AG04450 (cell line): ENCODE data around the gene BEST4. TPM values are rescaled to one million over a fixed set of nuclear protein-coding genes. Genes with fewer than 3 reads are reported as not detected.
"Not testable (repeated sequence)": the region's sequence is repeated elsewhere in the genome, so short reads cannot be mapped to it uniquely, and the experiment has no call there.

Experiments
- CTCF ChIA-PET: fragments of 300-600, 350-600 bp; formaldehyde crosslinking; extraction: SDS; loops from one replicate; lab custom pipeline; 2022; ENCODE audit warnings: antibody characterized with exemption, inconsistent platforms; lab: Charles Lee
- POLR2A ChIA-PET: fragments of 350-600 bp; formaldehyde crosslinking; extraction: SDS; loops from one replicate; lab custom pipeline; 2021; ENCODE audit warnings: antibody characterized with exemption, inconsistent platforms; lab: Yijun Ruan, JAX
- DNase-seq: peaks from one replicate; pipeline ENCODE4 v3.0.0-alpha.2; 2011; ENCODE audit warnings: low read depth, low spot score
- H3K27ac ChIP-seq: one replicate; pipeline ENCODE4 v1.5.1; 2012; ENCODE audit warnings: low read depth, low read length, control low read depth
- H3K27me3 ChIP-seq: one replicate; pipeline ENCODE4 v1.6.0; 2012; ENCODE audit warnings: low read length; ENCODE audit not compliant: control insufficient read depth, insufficient read depth
- H3K4me3 ChIP-seq: 2 replicates; pipeline ENCODE4 v1.5.1; 2011; ENCODE audit warnings: mild to moderate bottlenecking, low read depth, low read length, control low read depth
- H3K9me3 ChIP-seq: 2 replicates; pipeline ENCODE4 v1.5.1; 2012; ENCODE audit warnings: low read length; ENCODE audit not compliant: control insufficient read depth, insufficient read depth
- CTCF ChIP-seq: IDR thresholded peaks from 2 replicates; pipeline ENCODE4 v1.5.1; 2011; ENCODE audit warnings: low read depth, low read length, control low read depth, inconsistent platforms
- polyA plus RNA-seq: library from polyadenylated mRNA; depleted of rRNA; stranded (reverse); fragments of >200 nt; gene quantifications from 2 replicates; pipeline ENCODE4 v1.2.3, GENCODE V29; 2011

The BEST4 gene
- polyA plus RNA-seq, 1 experiment, result 0.07 TPM

DNA sequence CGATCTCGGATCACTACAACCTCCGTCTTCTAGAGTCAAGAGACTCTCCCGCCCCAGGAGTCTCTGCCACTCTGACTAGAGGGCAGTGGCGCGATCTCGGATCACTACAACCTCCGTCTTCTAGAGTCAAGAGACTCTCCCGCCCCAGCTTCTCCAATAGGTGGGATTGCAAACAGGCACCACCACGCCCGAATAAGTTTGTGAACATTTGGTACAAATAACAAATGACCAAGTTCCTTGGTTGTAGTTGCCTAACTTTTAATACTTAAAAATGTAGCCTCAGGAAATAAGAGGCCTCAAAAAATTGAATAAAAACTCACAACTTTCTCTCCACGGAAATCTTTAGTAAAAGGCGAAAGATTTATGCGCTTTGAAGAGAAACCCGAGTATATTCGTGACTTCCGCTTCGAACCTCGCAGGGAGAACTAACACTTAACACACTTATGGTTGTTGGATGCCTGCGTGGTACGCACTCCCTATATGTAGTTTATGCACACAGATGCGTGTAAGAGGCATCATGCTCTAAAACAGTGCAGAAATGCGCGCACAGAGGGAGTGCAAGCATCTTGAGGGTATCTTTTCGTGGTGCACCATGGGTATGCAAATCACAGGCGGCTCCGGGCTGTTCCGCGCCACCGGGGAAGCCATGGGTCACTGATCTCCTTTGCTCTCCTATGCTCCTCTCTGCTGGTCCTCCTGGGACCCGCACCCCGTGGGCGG lies 31.8 kb upstream of the BEST4 start:
- Histone ChIP-seq H3K27me3 (no peaks in the 10 kb centered on the region), H3K27ac (peak overlapping the region; percentile 99), H3K9me3 (no peaks in the 10 kb centered on the region), H3K4me3 (peak overlapping the region; percentile 62)
- POLR2A ChIA-PET, result interaction anchor here (0.6 to 5.5 kb wide), 33 partner anchors 9 to 680 kb away, joined by 3 to 103 read pairs (median 4); partner anchors contain the start of genes BEST4, BTBD19, CCDC163 and DYNLT4
- CTCF ChIA-PET, result interaction anchor here (1.0 to 2.5 kb wide), 2 partner anchors 20 to 93 kb away, joined by 5 to 12 read pairs; partner anchors contain the start of gene PLK3
- peak; percentile 89 for DNase-seq
- no peak for TF ChIP-seq CTCF

GRCh38 chr1:44819196-44819607 lies 31.2 kb upstream of the BEST4 start:
- POLR2A ChIA-PET, result interaction anchor here (0.6 to 5.5 kb wide), 32 partner anchors 10 to 681 kb away, joined by 3 to 103 read pairs (median 4); partner anchors contain the start of genes BEST4, BTBD19, CCDC163 and DYNLT4
- no peaks in the 10 kb centered on the region for H3K9me3 ChIP-seq
- DNase-seq, result no peak
- H3K27ac ChIP-seq, result no peak overlapping the region
- H3K27me3 ChIP-seq, result no peaks in the 10 kb centered on the region
- CTCF ChIA-PET, result interaction anchor here (1.0 to 2.5 kb wide), 3 partner anchors 19 to 92 kb away, joined by 5 to 12 read pairs (median 6); partner anchors contain the start of gene PLK3
- H3K4me3 ChIP-seq, result peak overlapping the region; percentile 38
- no peak for TF ChIP-seq CTCF

DNA sequence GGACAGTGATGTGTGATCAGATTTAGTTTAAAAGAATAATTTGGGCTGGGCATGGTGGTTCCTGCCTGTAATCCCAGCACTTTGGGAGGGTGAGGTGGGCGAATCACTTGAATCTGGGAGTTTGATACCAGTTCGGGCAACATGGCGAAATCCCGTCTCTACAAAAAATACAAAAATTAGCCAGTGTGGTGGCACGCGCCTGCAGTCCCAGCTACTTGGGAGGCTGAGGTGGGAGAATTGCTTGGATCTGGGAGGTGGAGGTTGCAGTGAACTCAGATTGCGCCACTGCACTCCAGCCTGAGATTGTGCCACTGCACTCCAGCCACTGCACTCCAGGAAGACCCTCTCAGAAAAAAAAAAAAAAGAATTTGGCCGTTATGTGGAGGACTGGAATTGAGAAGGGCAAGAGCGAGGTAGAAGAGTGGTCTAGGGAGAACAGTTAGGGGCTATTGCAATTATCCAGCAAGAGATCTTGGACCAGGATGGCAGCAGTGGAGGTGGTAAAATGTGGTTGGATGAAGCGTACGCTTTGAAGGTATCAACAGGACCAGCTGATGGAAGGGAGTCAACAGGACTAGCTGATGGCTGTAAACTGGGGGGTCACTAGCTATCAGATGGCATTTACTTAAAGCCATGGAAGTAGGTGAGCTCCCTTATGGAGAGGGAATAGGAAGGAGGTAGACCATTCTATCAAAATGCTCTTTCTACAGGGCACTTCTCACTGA lies 30.0 kb upstream of the BEST4 start:
- H3K27ac ChIP-seq, result no peak overlapping the region

GRCh38 chr1:44817307-44817706 lies 29.3 kb upstream of the BEST4 start:
- ChIA-PET CTCF (interaction anchor here (0.5 to 2.5 kb wide), 4 partner anchors 17 to 88 kb away, joined by 3 to 12 read pairs (median 4); partner anchors contain the start of gene PLK3), POLR2A (interaction anchor here (4.3 to 5.5 kb wide), 2 partner anchors 9 to 17 kb away, joined by 81 to 103 read pairs; partner anchors contain the start of genes BTBD19, DYNLT4 and PLK3)
- no peaks in the 10 kb centered on the region for H3K27me3 ChIP-seq
- TF ChIP-seq CTCF, result no peak
- H3K4me3 ChIP-seq, result no peak overlapping the region
- no peak for DNase-seq
- no peaks in the 10 kb centered on the region; the same call in 1 of the 2 replicates for H3K9me3 ChIP-seq
- H3K27ac ChIP-seq, result no peak overlapping the region

More for the DNA sequence above, 30.0 kb upstream of the BEST4 start:
- Histone ChIP-seq H3K4me3 (no peak overlapping the region), H3K9me3 (no peaks in the 10 kb centered on the region; the same call in 1 of the 2 replicates), H3K27me3 (no peaks in the 10 kb centered on the region)
- no peak for TF ChIP-seq CTCF
- CTCF ChIA-PET, result interaction anchor here (0.5 to 2.5 kb wide), 4 partner anchors 18 to 89 kb away, joined by 3 to 12 read pairs (median 4); partner anchors contain the start of genes PLK3 and RNU5D-1
- DNase-seq, result no peak
- POLR2A ChIA-PET, result interaction anchor here (4.3 to 5.5 kb wide), 2 partner anchors 10 to 18 kb away, joined by 81 to 103 read pairs; partner anchors contain the start of genes BTBD19, DYNLT4 and PLK3

DNA sequence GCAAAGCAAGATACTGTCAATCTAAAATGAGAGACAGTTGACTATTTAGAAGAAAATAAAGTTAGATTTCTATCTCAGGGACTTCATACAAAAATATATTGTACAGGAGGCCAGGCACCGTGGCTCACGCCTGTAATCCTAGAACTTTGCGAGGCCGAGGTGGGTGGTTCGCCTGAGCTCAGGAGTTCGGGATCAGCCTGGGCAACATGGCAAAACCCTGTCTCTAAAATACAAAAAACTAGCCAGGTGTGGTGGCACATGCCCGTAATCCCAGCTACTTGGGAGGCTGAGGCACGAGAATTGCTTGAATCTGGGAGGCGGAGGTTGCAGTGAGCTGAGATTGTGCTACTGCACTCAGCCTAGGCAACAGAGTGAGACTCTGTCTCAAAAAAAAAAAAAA lies 28.0 kb upstream of the BEST4 start:
- H3K9me3 ChIP-seq, H3K4me3 ChIP-seq, CTCF ChIA-PET, H3K27ac ChIP-seq, H3K27me3 ChIP-seq, DNase-seq: not testable (repeated sequence)
- POLR2A ChIA-PET, result interaction anchor here (0.6 to 2.7 kb wide), 2 partner anchors 16 to 40 kb away, joined by 5 to 8 read pairs; partner anchors contain the start of genes PLK3 and RPS8
